Trophoblast cell (in vitro differentiated cells and primary cell): ENCODE results near the gene RPL18A.
A peak's percentile ranks its signal among the peaks of the same experiment; 100 is the strongest.

Source experiments
- DNase-seq, 2 donors: peaks; one replicate each; pipeline ENCODE4 v3.0.0-alpha.2; 2016
- H2AFZ ChIP-seq: 2 replicates; pipeline ENCODE4 v1.6.1; 2013; ENCODE audit warnings: low read length, moderate library complexity, mild to moderate bottlenecking; ENCODE audit not compliant: insufficient read depth, poor library complexity
- H2AK5ac ChIP-seq: 2 replicates; pipeline ENCODE4 v1.6.1; 2013; ENCODE audit warnings: mild to moderate bottlenecking, low read length
- H2BK120ac ChIP-seq: 2 replicates; pipeline ENCODE4 v1.6.1; 2013; ENCODE audit warnings: low read length, mild to moderate bottlenecking, moderate library complexity; ENCODE audit not compliant: insufficient read depth, poor library complexity
- H2BK12ac ChIP-seq: 2 replicates; pipeline ENCODE4 v1.6.1; 2013; ENCODE audit warnings: mild to moderate bottlenecking, low read length, moderate library complexity
- H2BK5ac ChIP-seq: 2 replicates; pipeline ENCODE4 v1.6.1; 2013; ENCODE audit warnings: low read length, low read depth, moderate library complexity, mild to moderate bottlenecking; ENCODE audit not compliant: poor library complexity
- H3K14ac ChIP-seq: 2 replicates; pipeline ENCODE4 v1.6.1; 2013; ENCODE audit warnings: mild to moderate bottlenecking, low read length
- H3K18ac ChIP-seq: 2 replicates; pipeline ENCODE4 v1.6.1; 2013; ENCODE audit warnings: mild to moderate bottlenecking, low read length
- H3K23ac ChIP-seq: 2 replicates; pipeline ENCODE4 v1.6.1; 2013; ENCODE audit warnings: low read length
- H3K27ac ChIP-seq: 2 replicates; pipeline ENCODE4 v1.5.1; 2013; ENCODE audit warnings: low read depth, mild to moderate bottlenecking, inconsistent platforms, low read length, moderate library complexity
- H3K27me3 ChIP-seq: 2 replicates; pipeline ENCODE4 v1.6.1; 2013; ENCODE audit warnings: inconsistent platforms, mild to moderate bottlenecking, low read length, moderate library complexity; ENCODE audit not compliant: insufficient read depth
- H3K36me3 ChIP-seq, 2 experiments: 1 replicate in 1 of 2; 2 replicates in 1 of 2; pipeline ENCODE4 v1.6.1; 2013; ENCODE audit warnings: low read length in 2 of 2, mild to moderate bottlenecking in 2 of 2, moderate library complexity in 1 of 2; ENCODE audit not compliant: insufficient read depth in 2 of 2, control insufficient read depth in 1 of 2
- H3K4ac ChIP-seq: 2 replicates; pipeline ENCODE4 v1.6.1; 2013; ENCODE audit warnings: low read depth, mild to moderate bottlenecking, low read length, moderate library complexity
- H3K4me1 ChIP-seq, 2 experiments: 1 replicate in 1 of 2; 2 replicates in 1 of 2; pipeline ENCODE4 v1.6.1; 2013; ENCODE audit warnings: low read length in 2 of 2, mild to moderate bottlenecking in 2 of 2, moderate library complexity in 1 of 2; ENCODE audit not compliant: insufficient read depth in 2 of 2, control insufficient read depth in 1 of 2
- H3K4me2 ChIP-seq: 2 replicates; pipeline ENCODE4 v1.6.1; 2013; ENCODE audit warnings: inconsistent platforms, mild to moderate bottlenecking, low read length, moderate library complexity
- H3K4me3 ChIP-seq: 2 replicates; pipeline ENCODE4 v1.5.1; 2013; ENCODE audit warnings: mild to moderate bottlenecking, low read depth, low read length, inconsistent platforms
- H3K79me1 ChIP-seq: one replicate; pipeline ENCODE4 v1.6.1; 2013; ENCODE audit warnings: low read length
- H3K79me2 ChIP-seq: 2 replicates; pipeline ENCODE4 v1.6.1; 2013; ENCODE audit warnings: low read length, mild to moderate bottlenecking; ENCODE audit not compliant: control insufficient read depth, insufficient read depth, poor library complexity
- H3K9ac ChIP-seq: 2 replicates; pipeline ENCODE4 v1.6.1; 2013; ENCODE audit warnings: mild to moderate bottlenecking, low read length
- H3K9me3 ChIP-seq: 2 replicates; pipeline ENCODE4 v1.6.1; 2013; ENCODE audit warnings: low read depth, mild to moderate bottlenecking, control low read depth, inconsistent platforms, low read length; ENCODE audit not compliant: insufficient read depth
- H4K12ac ChIP-seq: 2 replicates; pipeline ENCODE4 v1.6.1; 2013; ENCODE audit warnings: low read depth, mild to moderate bottlenecking, low read length, moderate library complexity
- H4K8ac ChIP-seq: 2 replicates; pipeline ENCODE4 v1.6.1; 2013; ENCODE audit warnings: low read depth, mild to moderate bottlenecking, low read length, moderate library complexity
- H4K91ac ChIP-seq: one replicate; pipeline ENCODE4 v1.6.1; 2013; ENCODE audit warnings: low read depth, mild to moderate bottlenecking, low read length, moderate library complexity
- WGBS: extraction: QIAGEN DNeasy Blood & Tissue Kit; methylation state at CpG from one replicate; pipeline ENCODE4 v1.1.7; 2013; ENCODE audit warnings: missing lambda C conversion rate; ENCODE audit not compliant: insufficient read length, insufficient coverage; ENCODE audit errors: extremely low coverage; 5-methylcytosine and 5-hydroxymethylcytosine counted together

RPL18A gene

GRCh38 chr19:17848595-17849292 is 11.0 kb upstream of the RPL18A start:
- no peaks in the 10 kb centered on the region for H3K79me1 ChIP-seq
- no CpG with 5 or more reads among the region's 14 CpGs for WGBS
- H3K36me3 ChIP-seq, result no peaks in the 10 kb centered on the region
- H3K9ac ChIP-seq, result no peak overlapping the region
- no peak overlapping the region for H3K4me2 ChIP-seq
- no peaks in the 10 kb centered on the region for H3K9me3 ChIP-seq
- no peak overlapping the region for H3K23ac ChIP-seq
- DNase-seq, result no peak
- no peaks in the 10 kb centered on the region for H3K79me2 ChIP-seq
- no peak overlapping the region for H2AK5ac ChIP-seq
- H3K4ac ChIP-seq, result no peak overlapping the region
- H2AFZ ChIP-seq, result no peak overlapping the region
- no peak overlapping the region for H2BK12ac ChIP-seq
- H3K14ac ChIP-seq, result no peak overlapping the region
- no peak overlapping the region for H2BK120ac ChIP-seq
- H4K8ac ChIP-seq, result no peak overlapping the region
- H3K4me1 ChIP-seq, result peaks cover 0 to 5% of the 10 kb centered on the region in 2 experiments
- H4K12ac ChIP-seq, result no peak overlapping the region
- no peak overlapping the region for H4K91ac ChIP-seq
- H3K27me3 ChIP-seq, result no peaks in the 10 kb centered on the region
- no peak overlapping the region for H2BK5ac ChIP-seq
- no peak overlapping the region for H3K18ac ChIP-seq
- H3K27ac ChIP-seq, result no peak overlapping the region
- H3K4me3 ChIP-seq, result no peak overlapping the region

- H3K9me3 ChIP-seq, result no peaks in the 10 kb centered on the region
- no peak overlapping the region for H3K27ac ChIP-seq
- DNase-seq, result peak; percentile 72 to 85
Observed at GRCh38 chr19:17854061-17854460, 5.6 kb upstream of the RPL18A start.

GRCh38 chr19:17855280-17856152 is 4.2 kb upstream of the RPL18A start:
- Histone ChIP-seq H3K4me2 (no peak overlapping the region), H3K4me3 (no peak overlapping the region), H2AFZ (peak overlapping the region; percentile 30), H2BK5ac (no peak overlapping the region), H2BK120ac (no peak overlapping the region), H3K27ac (no peak overlapping the region), H4K8ac (no peak overlapping the region), H3K9me3 (no peaks in the 10 kb centered on the region), H3K14ac (no peak overlapping the region), H3K79me2 (peaks cover 8% of the 10 kb centered on the region), H3K27me3 (no peaks in the 10 kb centered on the region), H3K4ac (no peak overlapping the region), H2AK5ac (no peak overlapping the region), H4K91ac (no peak overlapping the region), H3K9ac (no peak overlapping the region), H3K36me3 (no peaks in the 10 kb centered on the region), H3K18ac (no peak overlapping the region), H4K12ac (no peak overlapping the region), H3K79me1 (peaks cover 4% of the 10 kb centered on the region), H2BK12ac (no peak overlapping the region), H3K23ac (no peak overlapping the region), H3K4me1 (peaks cover 0 to under 1% of the 10 kb centered on the region in 2 experiments)
- DNase-seq, result peak; percentile 87 to 96
- WGBS, result no CpG with 5 or more reads among the region's 29 CpGs

More at GRCh38 chr19:17854061-17854460, 5.6 kb upstream of the RPL18A start:
- H3K79me1 ChIP-seq, result no peaks in the 10 kb centered on the region
- H4K91ac ChIP-seq, result no peak overlapping the region
- no peak overlapping the region for H3K4ac ChIP-seq
- no peaks in the 10 kb centered on the region for H3K27me3 ChIP-seq
- H3K4me1 ChIP-seq, result peaks cover 0 to 5% of the 10 kb centered on the region in 2 experiments
- no peak overlapping the region for H3K23ac ChIP-seq
- no peak overlapping the region for H2AK5ac ChIP-seq
- H2BK5ac ChIP-seq, result no peak overlapping the region
- no peak overlapping the region for H3K18ac ChIP-seq
- H3K36me3 ChIP-seq, result no peaks in the 10 kb centered on the region
- H3K14ac ChIP-seq, result no peak overlapping the region
- H3K79me2 ChIP-seq, result no peaks in the 10 kb centered on the region
- H2BK12ac ChIP-seq, result no peak overlapping the region
- no peak overlapping the region for H4K12ac ChIP-seq
- no CpG with 5 or more reads among the region's 6 CpGs for WGBS
- no peak overlapping the region for H2AFZ ChIP-seq
- H3K4me3 ChIP-seq, result no peak overlapping the region
- H3K9ac ChIP-seq, result no peak overlapping the region
- H2BK120ac ChIP-seq, result no peak overlapping the region
- no peak overlapping the region for H4K8ac ChIP-seq
- no peak overlapping the region for H3K4me2 ChIP-seq

GRCh38 chr19:17860331-17860992 is 752 bp downstream of the RPL18A start:
- Histone ChIP-seq H3K9ac (peak overlapping the region; percentile 87), H2AFZ (no peak overlapping the region), H3K79me1 (peaks cover 4% of the 10 kb centered on the region), H2AK5ac (peak overlapping the region; percentile 25), H3K4me3 (peak overlapping the region; percentile 91), H3K4me2 (peak overlapping the region; percentile 76), H2BK120ac (peak overlapping the region; percentile 26), H2BK5ac (peak overlapping the region; percentile 7), H3K9me3 (no peaks in the 10 kb centered on the region), H4K91ac (peak overlapping the region; percentile 75), H3K27ac (peak overlapping the region; percentile 0), H3K4ac (peak overlapping the region; percentile 95), H3K18ac (peak overlapping the region; percentile 4), H4K12ac (peak overlapping the region; percentile 13), H3K79me2 (peaks cover 19% of the 10 kb centered on the region), H4K8ac (peak overlapping the region; percentile 64), H3K27me3 (no peaks in the 10 kb centered on the region), H3K4me1 (peaks cover 0 to 12% of the 10 kb centered on the region in 2 experiments), H3K36me3 (peaks cover 35 to 41% of the 10 kb centered on the region in 2 experiments), H2BK12ac (no peak overlapping the region), H3K23ac (no peak overlapping the region), H3K14ac (peak overlapping the region; percentile 75)
- no peak for DNase-seq
- no CpG with 5 or more reads among the region's 22 CpGs for WGBS
